Subcutaneous adipose tissue (tissue), 4 donors: ENCODE measurements around the gene NAA25. TPM values are rescaled to one million over a fixed set of nuclear protein-coding genes. Genes with fewer than 3 reads are reported as not detected.

Experiments
- CTCF ChIP-seq: fragments of 450-650 bp; IDR thresholded peaks from one replicate; pipeline ENCODE4 v1.5.1; 2016; ENCODE audit warnings: low read depth, mild to moderate bottlenecking, control low read depth, antibody characterized with exemption, moderate library complexity
- total RNA-seq, 4 donors: library from RNA; depleted of rRNA; stranded (reverse); fragments of >200 nt; gene quantifications; one replicate each; pipeline ENCODE4 v1.1.0, GENCODE V29; 2016

The NAA25 gene
- total RNA-seq, 4 donors from 2014 or later = 19.2 to 31.8 (median 26.4) TPM

- TF ChIP-seq CTCF = no peak
Observed at GRCh38 chr12:112087055-112087850, 21.3 kb downstream of the NAA25 start.

- no peak for TF ChIP-seq CTCF
Observed at GRCh38 chr12:112066566-112066965, 42.0 kb downstream of the NAA25 start.

GRCh38 chr12:112063273-112063672 is 45.3 kb downstream of the NAA25 start:
- TF ChIP-seq CTCF = no peak

GRCh38 chr12:112061137-112061536 is 47.4 kb downstream of the NAA25 start:
- no peak for TF ChIP-seq CTCF

GRCh38 chr12:112049351-112049750 is 59.2 kb downstream of the NAA25 start:
- no peak for TF ChIP-seq CTCF

- TF ChIP-seq CTCF = no peak
Observed at GRCh38 chr12:112046003-112046402, 62.6 kb downstream of the NAA25 start.

GRCh38 chr12:112035219-112035785 is 73.3 kb downstream of the NAA25 start:
- TF ChIP-seq CTCF = no peak
